GM12873 (cell line): ENCODE data around the gene FOXP4.

Source experiments
- TF ChIP-seq, protein P1 (sequence below): IDR thresholded peaks from 2 replicates; pipeline ENCODE4 v1.5.1; 2012; ENCODE audit warnings: low read depth, mild to moderate bottlenecking, moderate library complexity, low read length, control low read depth; ENCODE audit not compliant: insufficient read depth; ENCODE audit errors: missing control alignments

FOXP4 gene

DNA sequence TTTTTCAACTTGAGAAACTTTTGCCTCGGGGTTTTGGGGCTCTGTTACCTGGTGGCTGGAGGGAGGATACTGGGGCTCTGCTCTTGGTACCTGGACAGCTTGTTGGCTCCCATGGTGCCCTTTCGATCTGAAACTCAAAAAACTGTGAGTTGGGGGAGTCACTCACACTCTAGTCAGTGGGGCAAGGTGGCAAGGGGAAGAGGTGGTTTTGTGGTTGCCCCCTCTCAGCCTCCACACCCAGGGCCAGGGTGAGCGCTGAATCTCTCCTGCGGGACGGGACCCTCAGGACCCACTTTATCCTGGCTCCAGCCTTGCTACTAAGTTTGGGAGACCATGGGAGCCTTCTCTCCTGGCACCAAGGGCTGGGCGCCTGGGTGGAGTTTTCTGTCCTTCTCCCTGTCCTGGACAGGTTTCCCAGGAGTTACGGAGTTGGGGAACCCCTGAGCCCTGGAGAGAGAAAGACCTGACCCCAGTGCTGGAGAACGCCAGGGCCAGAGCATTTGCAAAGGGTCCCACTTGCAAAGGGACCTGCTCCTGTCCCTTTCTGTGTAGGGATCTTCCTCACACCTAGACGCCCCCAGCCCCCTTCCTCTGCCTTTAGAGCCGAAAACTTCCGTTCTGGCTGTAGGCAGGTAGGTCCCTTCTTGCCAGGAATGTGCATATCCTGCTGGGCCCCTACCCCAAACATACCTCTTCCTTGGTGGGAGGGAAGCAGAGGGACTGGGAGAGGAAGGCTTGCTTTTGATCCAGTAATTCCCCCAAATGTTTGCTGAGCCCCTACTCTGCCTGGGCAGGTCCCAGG is 2.9 kb downstream of the FOXP4 start:
- TF ChIP-seq, protein P1, sequence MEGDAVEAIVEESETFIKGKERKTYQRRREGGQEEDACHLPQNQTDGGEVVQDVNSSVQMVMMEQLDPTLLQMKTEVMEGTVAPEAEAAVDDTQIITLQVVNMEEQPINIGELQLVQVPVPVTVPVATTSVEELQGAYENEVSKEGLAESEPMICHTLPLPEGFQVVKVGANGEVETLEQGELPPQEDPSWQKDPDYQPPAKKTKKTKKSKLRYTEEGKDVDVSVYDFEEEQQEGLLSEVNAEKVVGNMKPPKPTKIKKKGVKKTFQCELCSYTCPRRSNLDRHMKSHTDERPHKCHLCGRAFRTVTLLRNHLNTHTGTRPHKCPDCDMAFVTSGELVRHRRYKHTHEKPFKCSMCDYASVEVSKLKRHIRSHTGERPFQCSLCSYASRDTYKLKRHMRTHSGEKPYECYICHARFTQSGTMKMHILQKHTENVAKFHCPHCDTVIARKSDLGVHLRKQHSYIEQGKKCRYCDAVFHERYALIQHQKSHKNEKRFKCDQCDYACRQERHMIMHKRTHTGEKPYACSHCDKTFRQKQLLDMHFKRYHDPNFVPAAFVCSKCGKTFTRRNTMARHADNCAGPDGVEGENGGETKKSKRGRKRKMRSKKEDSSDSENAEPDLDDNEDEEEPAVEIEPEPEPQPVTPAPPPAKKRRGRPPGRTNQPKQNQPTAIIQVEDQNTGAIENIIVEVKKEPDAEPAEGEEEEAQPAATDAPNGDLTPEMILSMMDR: no peak

DNA sequence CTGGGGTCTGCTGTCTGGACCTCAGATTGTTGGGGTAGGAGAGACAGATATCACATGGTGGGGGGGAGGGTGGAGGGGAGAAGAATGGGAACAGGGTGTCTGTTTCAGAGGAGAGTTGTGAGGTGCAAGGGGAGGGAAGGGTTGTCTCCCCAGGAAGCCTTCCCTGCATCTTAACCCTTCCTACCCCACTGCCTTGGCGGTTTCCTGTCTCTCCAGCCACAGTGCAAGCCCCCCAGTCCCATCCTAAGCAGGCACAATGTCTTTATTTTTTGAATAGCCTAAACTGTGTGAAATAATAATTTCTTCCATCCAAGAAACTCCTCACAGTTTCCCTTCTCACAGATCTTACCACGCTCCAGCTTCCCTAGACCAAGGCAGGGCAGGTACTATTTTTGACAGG is 3.5 kb downstream of the FOXP4 start:
- TF ChIP-seq, protein P1: no peak

DNA sequence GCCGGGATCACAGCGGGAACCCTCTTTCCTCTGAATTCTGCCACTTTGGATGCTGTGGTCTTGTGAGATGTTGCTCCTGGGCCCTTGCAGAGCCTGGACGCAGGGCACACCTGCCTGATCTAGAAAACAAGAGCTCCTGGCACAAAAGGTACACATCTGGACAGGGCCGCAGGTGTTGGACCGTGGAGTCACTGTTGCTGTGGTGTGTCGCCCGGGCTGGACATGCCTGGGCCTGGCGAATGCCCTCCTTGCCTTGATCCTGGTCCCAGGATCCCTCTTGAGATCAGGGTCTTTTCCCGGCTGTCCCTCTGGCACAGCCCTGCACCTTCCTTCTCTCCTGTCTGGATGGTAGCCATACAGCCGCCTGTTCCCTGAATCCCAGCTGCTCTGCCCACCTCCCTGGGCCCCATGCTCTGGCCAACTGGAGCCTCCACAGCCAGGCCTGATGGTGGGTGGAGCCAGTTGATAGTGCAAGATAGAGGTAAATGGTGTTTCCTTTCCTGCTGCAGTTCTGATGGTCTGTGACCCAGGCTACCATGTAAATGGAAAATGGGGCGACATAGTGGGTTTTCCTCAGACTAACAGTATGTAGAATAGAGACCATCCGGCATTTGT is 5.0 kb downstream of the FOXP4 start:
- TF ChIP-seq, protein P1: no peak

DNA sequence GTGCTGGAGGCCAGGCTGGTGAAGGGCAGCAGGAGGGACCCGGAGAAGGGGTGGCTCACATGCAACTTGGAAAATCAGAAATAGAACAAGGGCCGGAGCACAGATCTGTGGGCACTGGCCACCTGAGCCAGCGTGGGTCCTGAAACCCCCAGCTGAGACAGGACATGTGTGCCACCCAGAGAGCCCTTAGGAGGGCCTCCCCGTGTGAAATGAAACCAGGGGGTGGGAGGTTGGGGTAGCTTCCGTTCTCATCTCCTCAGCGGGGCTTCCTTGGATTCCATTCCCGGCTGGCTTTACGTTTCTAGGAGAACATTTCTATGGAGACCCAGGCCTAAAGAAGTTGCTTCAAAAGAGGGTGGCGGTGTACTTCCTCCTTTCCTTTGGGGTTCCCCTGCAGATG is 5.7 kb downstream of the FOXP4 start:
- TF ChIP-seq, protein P1: no peak

DNA sequence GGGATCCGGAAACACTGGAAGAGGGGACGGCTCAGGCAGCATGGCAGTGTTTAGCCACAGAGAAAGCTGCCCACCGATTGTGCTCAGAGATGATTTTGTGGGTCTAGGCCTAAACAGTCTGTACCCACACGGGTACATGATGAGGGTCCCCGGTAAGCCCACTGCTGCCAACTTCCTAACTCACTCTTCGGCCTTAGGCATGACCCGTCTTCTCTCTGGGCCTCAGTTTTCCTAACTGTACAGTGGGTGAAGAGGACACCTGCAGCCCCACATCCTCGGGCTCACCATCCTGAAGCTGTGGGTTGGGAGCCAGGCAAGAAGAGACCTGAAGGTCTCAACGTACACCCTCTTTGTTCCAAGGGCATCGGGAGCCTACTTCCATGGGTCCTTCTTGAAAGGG is 6.5 kb downstream of the FOXP4 start:
- TF ChIP-seq, protein P1: no peak

DNA sequence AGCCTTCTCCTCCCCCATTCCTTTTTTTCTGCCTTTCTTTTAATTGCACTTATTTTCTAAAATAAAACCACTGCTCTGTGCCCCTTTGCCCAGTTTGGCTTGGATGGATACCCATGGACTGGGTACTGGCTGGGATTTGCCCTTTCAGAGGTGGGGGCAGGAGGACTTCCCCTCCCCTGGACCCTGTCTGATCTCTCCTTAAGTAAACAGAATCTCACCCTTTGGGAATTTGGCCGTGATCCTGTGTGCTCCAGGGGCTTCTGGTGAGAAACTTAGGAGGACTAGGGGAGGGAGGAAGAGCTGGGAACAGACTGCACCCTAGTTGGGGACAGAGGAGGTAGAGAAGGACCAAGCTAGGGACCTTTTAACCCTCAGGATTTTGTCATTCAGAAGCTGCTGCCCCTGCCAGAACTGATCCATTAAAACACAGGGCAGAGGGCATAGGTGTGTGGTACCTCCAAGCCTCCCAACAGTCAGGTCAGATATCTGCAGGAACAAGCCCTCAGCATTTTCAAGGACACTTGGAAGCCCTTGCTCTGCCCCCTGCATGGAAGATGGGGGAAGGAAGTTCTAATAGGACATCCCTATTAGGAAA is 7.3 kb downstream of the FOXP4 start:
- TF ChIP-seq, protein P1: no peak

DNA sequence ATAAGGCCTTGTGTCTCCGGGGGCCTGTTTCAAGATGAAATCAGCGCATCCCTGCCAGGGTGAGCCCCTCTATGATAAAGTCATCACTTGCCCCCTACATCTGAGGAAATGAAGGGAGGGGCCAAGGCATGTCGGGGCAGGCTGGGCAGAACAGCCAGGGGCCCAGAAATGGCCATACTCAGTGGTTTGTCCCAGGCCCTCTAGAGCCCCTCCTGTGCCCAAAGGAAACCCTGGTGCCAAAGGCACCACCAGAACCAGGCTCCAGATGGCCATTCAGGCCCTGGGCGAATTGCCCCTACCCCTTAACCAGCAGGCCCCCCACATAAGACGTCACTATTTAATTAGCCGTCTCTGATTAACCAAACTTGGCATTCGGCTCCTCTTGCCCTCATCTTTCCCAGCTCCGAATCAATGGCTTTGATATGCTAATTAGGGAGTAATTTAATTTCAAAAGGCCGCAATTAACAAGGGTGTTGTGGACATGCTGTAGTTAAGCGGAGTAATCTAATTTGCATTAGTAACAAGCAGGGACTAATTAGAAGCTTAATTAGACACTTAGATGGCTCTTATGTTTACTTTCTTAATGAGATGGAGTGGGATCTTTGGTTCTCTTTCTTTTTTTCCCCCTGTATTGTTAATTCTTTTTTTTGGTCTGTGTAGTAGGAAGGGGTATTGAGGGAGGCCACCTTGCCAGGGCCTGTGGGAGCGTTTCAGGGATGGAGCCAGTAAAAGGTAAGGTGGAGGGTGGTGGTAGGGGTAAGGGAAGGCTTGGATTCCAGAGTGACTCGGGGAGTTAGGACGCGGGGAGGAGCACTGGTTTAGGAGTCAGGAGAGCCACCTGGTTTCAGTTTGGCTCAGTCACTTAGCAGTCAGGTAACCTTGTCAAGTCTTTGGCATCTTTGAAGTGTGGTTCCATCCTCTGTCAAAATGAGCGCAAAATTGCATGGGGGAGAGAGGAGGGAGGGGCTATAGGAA is 9.4 kb downstream of the FOXP4 start:
- TF ChIP-seq, protein P1: no peak
